Dermis microvascular lymphatic vessel endothelial cell (primary cell): Measurements from ENCODE around the gene GAPDHS. TPM values are rescaled to one million over a fixed set of nuclear protein-coding genes. Genes with fewer than 3 reads are reported as not detected.

ENCODE experiments used
- DNase-seq, 2 donors: peaks; one replicate each; pipeline versions ENCODE4 v3.0.0 to v3.0.0-alpha.2; 2010; ENCODE audit warnings: low read depth in 2 of 2
- total RNA-seq: library from RNA; depleted of rRNA; stranded (reverse); fragments of >200 nt; gene quantifications from 2 replicates; pipeline ENCODE4 v1.2.1, GENCODE V29; 2014

Gene GAPDHS
- total RNA-seq, 1 donor from 2014 or later = not detected

DNA sequence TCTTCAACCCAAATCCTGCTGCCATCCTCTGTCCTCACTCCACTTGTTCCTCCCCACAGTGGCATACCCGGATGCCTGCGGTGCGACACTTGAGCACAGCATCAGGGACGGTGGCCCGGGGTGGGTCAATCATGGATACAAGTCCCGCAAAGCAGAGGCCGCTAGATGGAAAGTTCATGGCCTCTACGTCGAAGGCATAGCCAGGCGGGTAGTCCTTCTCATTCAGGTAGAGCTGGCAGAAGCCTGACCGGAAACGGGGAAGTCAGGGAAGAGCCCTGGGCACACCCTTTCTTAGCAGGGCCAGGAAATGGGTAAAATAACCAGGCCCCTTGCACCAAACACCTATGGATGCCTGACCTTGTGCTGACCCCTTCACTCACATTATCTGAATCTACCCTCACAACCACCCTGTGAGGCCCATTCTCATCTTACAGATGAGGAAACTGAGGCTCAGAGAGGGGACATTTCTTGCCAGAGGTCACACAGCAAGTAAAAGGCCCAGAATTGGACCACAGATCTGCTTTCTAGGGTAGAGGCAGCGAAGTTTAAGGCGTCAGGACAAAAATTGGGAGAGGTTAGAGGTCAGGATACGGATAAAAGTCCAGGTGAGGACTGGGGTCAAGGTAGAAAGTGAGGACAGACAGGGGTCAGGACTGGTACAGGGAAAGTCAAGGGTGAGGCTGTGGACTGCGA, 23.7 kb downstream of the GAPDHS start:
- no peak for DNase-seq

DNA sequence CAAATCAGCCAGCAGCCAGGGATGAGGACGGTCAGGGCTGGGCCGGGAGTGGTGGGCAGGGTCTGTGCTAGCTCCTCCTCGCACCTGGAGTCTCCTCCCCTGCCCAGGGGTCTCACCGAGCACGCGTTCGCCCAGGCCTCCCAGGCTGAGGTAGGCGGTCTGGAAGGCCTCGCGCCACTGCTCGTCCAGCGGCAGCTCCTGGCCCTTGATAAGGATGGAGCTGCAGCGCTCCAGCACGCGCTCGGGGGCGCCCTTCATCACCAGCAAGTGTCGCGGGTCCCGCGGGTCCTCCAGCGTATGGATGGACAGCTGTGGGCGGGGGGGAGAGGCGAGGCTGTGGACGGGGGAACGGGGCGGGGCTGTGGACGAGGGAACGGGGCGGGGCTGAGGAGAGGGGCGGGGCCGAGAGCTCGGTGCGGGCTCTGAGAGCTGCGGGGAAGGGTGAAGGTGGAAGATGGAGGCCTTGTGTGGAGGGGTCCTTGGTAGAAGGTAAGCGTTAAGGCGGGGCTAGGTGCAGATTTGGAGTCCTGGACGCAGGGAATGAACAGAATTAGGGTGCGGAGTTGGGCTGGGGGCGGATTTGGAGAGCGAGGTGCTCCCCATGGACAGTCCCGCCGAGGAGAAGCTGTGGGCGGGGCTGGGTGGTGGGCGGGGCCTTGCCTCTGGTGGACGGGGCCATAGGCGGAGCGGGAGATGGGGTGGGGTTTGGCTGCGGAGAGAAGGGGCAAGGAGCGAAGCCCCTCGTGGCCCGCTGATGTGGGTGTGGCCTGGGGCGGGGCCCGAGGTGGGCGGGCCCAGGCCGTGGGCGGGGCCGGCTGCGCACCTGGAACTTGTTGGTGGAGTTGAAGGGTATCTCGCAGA, 24.5 kb downstream of the GAPDHS start:
- peak in 1 of 2 donors; percentile 68 for DNase-seq

DNA sequence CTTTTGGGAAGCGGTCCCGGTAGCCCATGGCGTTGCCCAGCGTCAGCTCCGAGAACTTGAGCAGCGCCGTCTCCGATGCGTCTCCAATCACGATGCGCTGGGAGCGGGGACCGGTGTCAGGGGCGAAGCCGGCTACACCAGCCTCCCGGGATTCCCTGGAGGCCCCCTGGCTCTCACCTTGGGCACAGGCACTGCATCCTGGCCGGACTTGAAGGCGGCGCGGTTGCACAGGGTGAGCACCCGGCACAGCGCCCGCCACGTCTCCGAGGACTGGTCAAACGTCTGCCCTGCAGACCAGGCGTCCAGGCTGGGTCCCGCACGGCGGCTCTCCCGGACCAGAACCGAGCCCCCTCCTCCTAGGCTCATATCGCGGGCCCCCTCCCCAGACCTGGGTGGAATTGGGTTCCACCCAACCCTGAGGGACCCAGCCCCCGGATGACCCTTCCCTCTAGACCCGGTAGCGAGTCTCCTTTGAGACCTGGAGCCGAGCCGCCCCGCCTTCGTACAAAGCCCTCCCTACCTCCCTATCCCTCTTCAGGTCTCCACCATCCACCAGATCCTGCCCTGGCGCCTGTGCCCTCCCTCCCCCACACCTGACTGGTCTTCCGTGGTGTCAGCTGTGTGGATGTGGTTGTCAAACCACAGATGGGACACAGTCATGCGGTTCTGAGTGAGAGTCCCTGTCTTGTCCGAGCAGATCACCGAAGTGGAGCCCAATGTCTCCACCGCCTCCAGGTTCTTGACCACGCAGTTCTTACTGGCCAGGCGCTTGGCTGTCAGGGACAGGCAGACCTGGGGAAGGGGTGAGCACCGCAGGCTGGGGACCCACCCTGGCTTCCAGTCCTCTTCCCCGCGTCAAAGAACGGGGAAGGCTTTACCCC, 25.4 kb downstream of the GAPDHS start:
- no peak for DNase-seq

DNA sequence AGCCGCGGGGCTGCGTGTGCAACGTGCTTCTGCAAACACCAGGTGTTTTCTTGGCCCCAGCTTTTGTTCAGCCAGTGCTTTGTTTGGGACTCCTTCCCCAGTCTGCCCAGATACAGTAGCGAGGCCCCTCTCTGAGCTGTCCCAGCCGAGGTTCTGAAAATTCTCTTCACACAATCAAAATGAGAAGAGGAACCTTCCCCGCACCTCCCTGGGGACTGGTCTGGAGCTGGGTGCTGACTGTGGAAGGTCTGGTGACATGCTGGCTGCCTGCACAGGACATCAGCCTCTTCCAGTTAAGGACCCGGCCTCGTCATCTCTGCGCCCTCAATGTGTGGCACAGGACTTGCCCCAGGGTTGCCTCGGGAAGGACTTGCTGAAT, 26.0 kb downstream of the GAPDHS start:
- DNase-seq = no peak

DNA sequence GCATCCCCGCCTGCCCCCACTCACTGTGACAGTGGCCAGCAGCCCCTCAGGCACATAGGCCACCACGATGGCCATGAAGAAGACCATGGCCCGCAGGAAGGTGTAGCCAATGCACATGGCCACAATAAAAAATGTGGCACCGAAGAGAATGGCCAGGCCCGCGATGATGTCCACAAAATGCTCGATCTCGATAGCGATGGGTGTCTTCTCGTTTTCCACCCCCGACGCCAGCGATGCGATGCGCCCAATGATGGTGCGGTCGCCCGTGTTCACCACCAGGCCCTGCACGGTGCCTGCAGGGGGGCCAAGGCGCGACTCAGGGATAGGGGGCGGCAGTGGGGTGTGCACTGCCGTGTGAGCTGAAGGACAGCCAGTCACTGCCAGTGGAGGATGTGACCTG, 26.5 kb downstream of the GAPDHS start:
- DNase-seq = no peak

DNA sequence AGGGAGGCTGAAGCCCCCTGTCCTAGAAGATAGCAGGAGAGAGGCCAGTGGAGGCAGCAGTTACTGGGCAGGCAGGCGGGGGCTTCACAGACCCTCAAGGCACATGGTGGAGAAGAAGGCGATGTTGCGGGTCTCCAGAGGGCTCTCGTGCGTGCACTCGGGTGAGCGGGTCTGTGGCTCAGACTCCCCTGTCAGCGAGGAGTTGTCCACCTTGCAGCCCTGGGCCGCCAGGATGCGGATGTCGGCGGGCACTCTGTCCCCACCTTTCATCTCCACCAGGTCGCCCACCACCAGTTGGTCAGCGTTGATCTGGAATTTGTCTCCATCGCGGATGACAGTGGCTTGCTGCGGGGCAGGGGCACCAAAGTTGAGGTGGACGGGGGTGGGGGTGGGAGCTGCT, 27.0 kb downstream of the GAPDHS start:
- DNase-seq = no peak

DNA sequence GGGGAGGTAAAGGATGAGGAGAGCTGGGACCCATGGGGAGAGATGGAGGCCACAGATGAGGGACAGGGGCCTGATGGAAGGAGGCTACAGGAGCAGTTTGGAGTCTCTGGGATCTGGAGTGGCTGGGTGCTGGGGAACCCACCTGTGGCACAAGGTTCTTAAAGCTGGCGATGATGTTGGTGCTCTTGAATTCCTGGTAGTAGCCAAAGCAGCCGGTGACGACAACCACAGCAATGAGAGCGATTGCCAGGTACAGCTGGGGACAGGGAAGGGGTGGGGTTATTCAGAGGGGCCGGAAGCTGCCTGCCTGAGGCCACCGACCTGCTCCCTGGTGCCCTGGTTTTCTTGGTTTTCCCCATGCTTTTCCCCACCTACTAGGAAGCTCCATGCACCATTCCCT, 27.4 kb downstream of the GAPDHS start:
- DNase-seq = no peak

DNA sequence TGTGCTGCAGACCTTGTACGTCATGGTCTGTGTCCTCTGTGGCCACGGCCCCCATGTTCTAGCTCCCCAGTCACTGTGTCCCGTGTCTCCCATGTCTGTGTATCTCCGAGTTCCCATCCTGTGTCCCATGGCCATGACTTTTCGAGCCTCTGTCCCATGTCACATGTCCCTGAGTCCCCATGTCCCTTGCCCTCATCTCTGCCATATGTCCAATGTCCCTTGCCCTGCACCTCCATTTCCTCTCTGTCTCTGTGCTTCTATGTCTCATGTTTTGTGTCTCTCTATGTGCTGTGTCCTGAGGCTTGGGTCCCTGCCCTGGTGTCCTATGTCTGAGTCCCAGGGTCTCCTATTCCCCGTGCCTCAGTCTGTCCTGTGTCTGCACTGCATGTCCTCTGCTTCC, 28.2 kb downstream of the GAPDHS start:
- DNase-seq = no peak

DNA sequence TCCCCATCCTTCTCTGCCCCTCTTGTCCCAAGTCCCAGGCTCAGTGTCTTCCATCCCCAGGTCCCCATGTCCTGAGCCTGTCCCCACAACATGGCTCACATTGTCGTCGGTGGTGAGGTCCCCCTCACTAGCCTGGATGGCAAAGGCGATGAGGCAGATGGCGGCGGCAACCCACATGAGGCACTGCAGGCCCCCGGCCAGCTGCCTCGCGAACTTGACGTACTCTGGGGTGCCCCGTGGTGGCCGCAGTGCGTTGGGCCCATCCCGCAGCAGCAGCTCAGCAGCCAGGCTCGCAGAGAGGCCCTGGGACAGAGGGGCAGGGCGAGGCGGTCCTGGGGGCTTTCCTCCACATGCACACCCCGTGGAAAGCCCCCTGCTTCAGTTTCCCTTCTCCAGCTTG, 29.1 kb downstream of the GAPDHS start:
- no peak for DNase-seq

DNA sequence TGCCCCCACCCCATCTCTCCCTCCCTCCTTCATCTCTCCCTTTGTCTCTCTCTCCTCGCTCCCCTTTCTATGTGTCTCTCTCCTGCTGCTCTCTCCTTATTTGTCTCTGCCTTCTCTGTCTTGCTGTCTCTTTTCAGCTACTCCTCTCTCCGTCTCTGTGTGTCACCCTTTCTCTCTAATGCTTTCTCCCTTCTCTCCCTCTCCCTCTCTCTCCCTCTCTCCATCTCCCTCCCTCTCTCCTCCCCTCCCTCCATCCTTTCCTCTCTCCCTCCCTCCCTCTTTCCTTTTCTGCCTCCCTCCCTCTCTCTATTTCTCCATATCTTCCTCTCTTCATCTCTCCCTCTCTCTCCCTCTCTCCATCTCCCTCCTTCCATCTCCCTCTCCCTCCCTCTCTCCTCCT, 29.5 kb downstream of the GAPDHS start:
- DNase-seq = no peak

DNA sequence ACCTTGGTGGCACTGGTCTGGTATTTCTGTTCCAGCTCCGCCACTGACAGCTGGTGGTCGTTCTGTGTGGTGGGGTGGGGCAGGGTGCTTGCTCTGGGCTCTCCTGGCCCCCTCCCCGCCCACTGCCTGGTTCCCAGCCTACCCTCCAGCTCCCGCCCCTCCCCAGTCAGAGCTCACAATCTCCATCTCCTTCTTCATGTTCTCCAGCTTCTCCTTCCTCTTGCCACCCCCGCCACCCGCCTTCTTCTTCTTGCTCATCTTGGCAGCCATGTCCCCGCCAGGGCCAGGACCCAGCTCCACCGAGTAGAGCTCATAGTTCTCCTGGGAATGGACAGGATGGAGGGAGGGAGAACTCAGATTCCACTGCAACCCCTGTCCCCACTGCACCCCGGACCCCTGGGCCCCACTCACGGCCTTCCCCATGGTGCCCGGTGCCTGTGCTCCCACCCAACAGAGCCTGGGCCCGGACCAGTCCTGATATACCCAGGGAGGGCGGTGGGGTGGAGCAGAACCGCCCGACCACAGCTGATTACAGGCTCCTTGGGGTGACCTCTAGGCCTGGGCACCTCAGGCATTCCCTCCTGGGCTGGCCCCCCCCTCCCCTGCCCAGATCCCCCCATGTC, 30.1 kb downstream of the GAPDHS start, which contains the start of gene ATP4A:
Gene ATP4A (minus strand): TSS at position 452 of the 623 bp plus-strand sequence. CDS start 29 bp downstream, at position 423.
- DNase-seq = no peak

DNA sequence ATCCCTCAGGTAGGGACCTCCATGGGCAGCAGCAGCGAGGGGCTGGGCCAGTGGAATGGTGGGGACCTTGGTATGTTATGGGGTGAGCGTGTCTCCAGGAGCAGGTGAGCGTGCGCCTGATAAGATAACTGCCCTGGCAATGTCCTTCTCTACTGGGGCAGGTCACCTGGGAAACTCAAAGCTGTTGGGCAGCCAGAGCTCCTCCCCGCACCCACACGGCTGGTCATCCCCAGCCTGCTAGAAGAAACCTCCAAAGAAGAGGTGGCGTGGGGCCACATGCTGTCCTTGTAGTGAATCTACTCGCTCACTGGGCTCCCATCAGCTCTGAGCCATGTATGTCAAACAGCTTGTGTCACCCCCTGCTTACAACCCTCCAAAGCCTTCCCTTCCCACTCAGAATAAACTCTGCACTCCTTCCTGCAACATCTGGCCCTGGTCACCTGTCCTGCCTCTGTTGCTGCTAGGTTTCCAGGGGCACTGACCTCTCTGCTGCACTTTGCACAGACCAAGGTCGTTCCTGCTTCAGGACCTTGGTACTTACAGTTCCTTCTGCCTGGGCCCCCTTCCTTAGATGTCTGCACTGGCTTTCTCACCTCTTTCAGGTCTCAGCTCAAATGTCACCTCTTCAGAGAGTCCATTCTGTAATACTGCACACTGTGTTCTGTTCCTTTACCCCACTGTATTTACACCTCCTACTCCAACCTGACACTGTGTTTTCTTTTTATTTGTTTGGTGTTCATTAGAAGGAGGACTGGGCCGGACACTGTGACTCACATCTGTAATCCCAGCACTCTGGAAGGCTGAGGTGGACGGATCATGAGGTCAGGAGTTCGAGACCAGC, 32.0 kb downstream of the GAPDHS start:
- no peak for DNase-seq

DNA sequence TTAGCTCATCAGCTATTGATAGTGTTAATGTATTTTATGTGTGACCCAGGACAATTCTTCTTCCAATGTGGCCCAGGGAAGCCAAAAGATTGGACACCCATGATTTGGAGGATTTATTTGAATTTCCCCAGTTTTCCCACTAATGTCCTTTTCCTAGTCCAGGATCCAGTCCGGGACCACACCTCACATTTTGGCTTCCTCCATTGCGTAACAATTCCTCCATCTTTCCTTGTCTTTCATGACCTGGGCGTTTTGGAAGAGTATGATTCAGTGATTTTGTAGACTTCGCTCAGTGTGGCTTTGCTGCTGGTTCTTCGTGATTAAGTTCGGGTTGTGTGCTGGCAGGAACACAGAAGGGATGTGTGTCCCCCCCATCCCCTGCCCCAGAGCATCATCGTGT, 33.5 kb downstream of the GAPDHS start:
- no peak for DNase-seq

DNA sequence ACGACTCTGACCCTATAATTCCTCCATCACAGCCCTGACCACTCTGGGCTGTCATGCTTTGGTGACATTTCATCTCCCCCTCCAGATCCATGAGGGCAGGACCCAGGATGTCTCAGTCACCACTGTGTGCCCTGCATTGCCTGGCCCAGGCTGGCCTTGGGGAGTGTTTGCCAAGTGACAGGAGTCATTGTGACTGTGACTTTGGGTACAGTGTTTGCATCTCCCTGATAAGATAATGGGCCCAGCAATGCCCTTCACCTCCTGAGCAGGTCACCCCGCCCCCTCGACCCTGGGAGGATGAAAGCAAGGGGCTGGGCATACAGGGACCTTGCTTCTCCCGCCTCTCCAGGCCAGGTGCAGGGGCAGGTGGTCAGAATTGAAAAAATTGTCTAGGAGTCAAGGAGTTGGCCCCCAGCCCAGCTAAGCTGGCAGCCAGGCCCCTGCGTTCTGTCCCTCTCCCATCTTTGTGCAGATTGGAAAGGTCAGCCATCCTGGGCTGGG, 36.1 kb downstream of the GAPDHS start:
- no peak for DNase-seq

DNA sequence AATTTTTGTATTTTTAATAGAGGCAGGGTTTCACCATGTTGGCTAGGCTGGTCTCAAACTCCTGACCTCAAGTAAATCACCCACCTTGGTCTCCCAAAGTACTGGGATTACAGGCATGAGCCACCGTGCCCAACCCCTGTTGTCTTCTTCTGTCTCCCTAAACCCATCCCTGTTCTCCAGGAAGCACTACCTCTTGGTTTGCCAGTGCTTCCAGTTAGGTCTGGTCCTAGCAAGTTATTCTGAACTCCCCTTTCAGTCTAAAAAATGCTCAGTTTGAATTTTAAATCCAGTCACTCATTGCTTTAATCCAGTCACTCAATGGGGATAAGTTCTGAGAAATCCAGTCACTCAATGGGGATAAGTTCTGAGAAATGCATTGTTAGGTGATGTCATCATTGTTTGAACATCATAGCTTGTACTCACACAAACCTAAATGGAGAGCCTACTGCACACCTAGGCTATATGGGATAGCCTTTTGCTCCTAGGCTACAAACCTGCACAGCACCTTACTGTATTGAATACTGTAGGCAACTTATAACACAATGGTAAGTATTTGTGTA, 38.2 kb downstream of the GAPDHS start:
- DNase-seq = no peak

DNA sequence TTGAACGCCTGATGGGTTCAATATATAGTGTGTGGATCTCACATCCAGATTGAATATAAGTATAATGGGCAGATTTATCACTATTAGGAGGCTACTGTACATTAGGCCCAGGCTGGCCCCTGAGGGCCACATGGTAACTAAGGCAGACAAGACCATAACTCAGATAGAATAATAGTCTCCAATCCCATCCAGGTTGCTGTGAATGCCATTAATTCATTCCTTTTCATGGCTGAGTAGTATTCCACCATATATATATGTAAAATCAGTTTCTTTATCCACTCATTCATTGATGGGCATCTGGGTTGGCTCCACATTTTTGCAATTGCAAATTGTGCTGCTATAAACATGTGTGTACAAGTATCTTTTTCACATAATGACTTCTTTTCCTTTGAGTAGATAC, 44.7 kb downstream of the GAPDHS start:
- DNase-seq = no peak

DNA sequence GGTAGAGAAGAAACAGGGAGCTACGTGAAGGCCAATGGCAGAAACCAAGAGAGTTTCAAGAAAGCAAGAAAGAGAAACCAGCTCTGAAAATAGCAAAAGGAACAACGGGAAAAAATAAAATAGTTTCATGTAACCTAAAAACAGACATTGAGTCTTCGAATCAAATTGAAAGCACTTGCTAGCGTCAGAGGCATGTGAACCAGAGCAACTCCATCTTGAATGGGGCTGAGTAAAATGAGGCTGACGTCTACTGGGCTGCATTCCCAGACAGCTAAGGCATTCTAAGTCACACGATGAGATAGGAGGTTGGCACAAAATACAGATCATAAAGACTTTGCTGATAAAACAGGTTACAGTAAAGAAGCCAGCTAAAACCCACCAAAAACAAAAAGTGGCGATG, 45.5 kb downstream of the GAPDHS start:
- no peak for DNase-seq

DNA sequence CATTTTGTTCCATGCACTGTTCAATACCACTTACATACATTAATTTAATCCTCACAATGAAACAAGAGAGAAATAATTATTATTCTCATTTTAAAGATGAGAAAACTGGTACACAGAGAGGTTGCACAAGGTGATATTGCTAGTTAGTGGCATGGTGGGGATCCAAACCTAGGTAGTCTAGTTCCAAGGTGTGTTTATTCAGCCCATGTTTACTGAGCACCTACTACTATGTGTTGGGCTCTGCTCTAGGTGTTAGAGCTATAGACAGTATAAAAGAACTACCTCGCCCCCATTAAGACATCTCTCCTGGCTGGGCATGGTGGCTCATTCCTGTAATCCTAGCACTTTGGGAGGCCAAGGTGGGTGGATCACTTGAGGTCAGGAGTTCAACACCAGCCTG, 49.5 kb downstream of the GAPDHS start:
- DNase-seq = no peak

DNA sequence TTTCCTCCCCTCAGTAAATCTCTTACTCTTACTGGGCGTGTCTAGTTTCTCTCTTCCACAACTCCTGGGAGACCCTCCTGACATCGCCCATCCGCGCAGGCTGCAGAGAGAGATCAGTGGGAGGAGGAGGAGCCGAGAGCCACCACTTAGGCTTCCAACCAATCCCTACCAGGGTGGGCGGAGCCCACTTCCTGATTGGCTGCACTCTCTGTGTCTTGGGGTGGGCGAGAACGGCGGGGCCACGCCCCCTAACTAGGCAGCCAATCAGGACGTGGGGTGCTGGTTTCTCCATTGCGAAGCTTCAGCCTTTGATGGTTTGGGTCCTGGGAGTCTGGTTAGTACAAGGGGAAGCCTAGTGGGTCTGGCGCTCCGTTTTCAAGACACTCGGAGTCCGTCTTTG, 52.6 kb downstream of the GAPDHS start, which contains the start of gene PMIS2:
Gene PMIS2 (plus strand): TSS at position 326 of the 400 bp plus-strand sequence. CDS start 87 bp downstream, outside the sequence.
- no peak for DNase-seq

DNA sequence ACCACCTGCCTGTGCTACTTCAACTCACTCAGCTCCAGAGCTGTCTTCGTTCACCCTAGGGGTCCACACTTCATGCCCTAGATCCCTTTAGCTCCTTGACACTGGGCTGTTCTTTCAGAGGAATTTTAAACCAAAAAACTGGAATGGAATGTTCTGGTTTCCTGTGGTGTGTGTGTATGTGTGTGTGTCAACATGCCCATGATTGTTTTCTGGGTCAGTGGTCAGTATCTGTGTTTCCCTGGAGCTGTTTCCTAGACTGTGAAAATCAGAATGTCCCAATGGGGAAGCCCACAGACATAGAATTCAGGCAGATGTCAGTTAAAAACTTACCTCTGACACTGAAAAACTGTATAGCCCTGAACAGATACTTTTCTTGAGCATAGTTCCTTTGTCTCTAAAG, 54.1 kb downstream of the GAPDHS start:
- peak; percentile 36 to 39 for DNase-seq
